Hepatocyte (in vitro differentiated cells): ENCODE results near the gene GRHL1. TPM values are rescaled to one million over a fixed set of nuclear protein-coding genes. Genes with fewer than 3 reads are reported as not detected.

ENCODE experiments used
- DNase-seq: peaks from one replicate; pipeline ENCODE4 v3.0.0-alpha.2; 2016; ENCODE audit warnings: low spot score
- H2AFZ ChIP-seq: fragments of 200-600 bp; sonication (generic); 2 replicates; pipeline ENCODE4 v1.6.0; 2016; ENCODE audit warnings: antibody characterized with exemption, mild to moderate bottlenecking
- H3K27ac ChIP-seq: fragments of 200-600 bp; sonication (generic); 2 replicates; pipeline ENCODE4 v1.5.1; 2016; ENCODE audit warnings: mild to moderate bottlenecking
- H3K27me3 ChIP-seq: fragments of 200-600 bp; sonication (generic); 2 replicates; pipeline ENCODE4 v1.6.1; 2016
- H3K36me3 ChIP-seq: fragments of 200-600 bp; sonication (generic); replicated peaks from 2 replicates; pipeline ENCODE4 v1.5.1; 2016; ENCODE audit warnings: low read depth; ENCODE audit not compliant: insufficient read depth
- H3K4me1 ChIP-seq: fragments of 200-600 bp; sonication (generic); 2 replicates; pipeline ENCODE4 v1.5.1; 2016; ENCODE audit warnings: mild to moderate bottlenecking, moderate library complexity; ENCODE audit not compliant: insufficient read depth
- H3K4me2 ChIP-seq: fragments of 200-600 bp; sonication (generic); 2 replicates; pipeline ENCODE4 v1.6.0; 2016
- H3K4me3 ChIP-seq: fragments of 200-600 bp; sonication (generic); 2 replicates; pipeline ENCODE4 v1.5.1; 2016; ENCODE audit warnings: mild to moderate bottlenecking
- H3K79me2 ChIP-seq: fragments of 200-600 bp; sonication (generic); 2 replicates; pipeline ENCODE4 v1.6.0; 2017; ENCODE audit warnings: mild to moderate bottlenecking
- H3K9me2 ChIP-seq: fragments of 200-600 bp; sonication (generic); replicated peaks from 2 replicates; pipeline ENCODE4 v1.6.0; 2017; ENCODE audit warnings: mild to moderate bottlenecking; ENCODE audit not compliant: insufficient read depth
- H3K9me3 ChIP-seq: fragments of 200-600 bp; sonication (generic); 2 replicates; pipeline ENCODE4 v1.5.1; 2016; ENCODE audit warnings: low read depth, mild to moderate bottlenecking
- H4K20me1 ChIP-seq: fragments of 200-600 bp; sonication (generic); 2 replicates; pipeline ENCODE4 v1.6.0; 2016; ENCODE audit warnings: mild to moderate bottlenecking; ENCODE audit not compliant: insufficient read depth, poor library complexity, severe bottlenecking
- EZH2 ChIP-seq: fragments of 200-600 bp; sonication (generic); IDR thresholded peaks from 2 replicates; pipeline ENCODE4 v1.6.1; 2016; ENCODE audit warnings: antibody characterized with exemption, mild to moderate bottlenecking, borderline replicate concordance
- EZH2phosphoT487 ChIP-seq: fragments of 200-600 bp; sonication (generic); IDR thresholded peaks from one replicate; pipeline ENCODE4 v1.6.1; 2018; ENCODE audit warnings: antibody characterized with exemption, mild to moderate bottlenecking, low read depth, moderate library complexity; ENCODE audit not compliant: unreplicated experiment, severe bottlenecking
- WGBS: methylation state at CpG from one replicate; pipeline ENCODE4 v1.1.6; 2016; ENCODE audit warnings: low lambda C conversion rate; ENCODE audit errors: missing lambda C conversion rate; 5-methylcytosine and 5-hydroxymethylcytosine counted together
- polyA plus RNA-seq: library from polyadenylated mRNA; unstranded; fragments of >200 nt; fragmentation: Nextera tagmentation; extraction: Ambion mirVana; gene quantifications from 2 replicates; pipeline ENCODE4 v1.2.1, GENCODE V29; 2016
- total RNA-seq: library from RNA; depleted of rRNA; stranded (reverse); fragments of >200 nt; gene quantifications from 2 replicates; pipeline ENCODE4 v1.2.3, GENCODE V29; 2014
- TF ChIP-seq, protein P1 (sequence below): fragments of 200-600 bp; sonication (generic); IDR thresholded peaks from 2 replicates; pipeline ENCODE4 v1.5.1; 2016; ENCODE audit warnings: antibody characterized with exemption, mild to moderate bottlenecking; ENCODE audit not compliant: poor library complexity

GRHL1 gene
- total and polyA plus RNA-seq, 2 experiments from 2014 or later: 4.0 to 10.9 TPM

DNA sequence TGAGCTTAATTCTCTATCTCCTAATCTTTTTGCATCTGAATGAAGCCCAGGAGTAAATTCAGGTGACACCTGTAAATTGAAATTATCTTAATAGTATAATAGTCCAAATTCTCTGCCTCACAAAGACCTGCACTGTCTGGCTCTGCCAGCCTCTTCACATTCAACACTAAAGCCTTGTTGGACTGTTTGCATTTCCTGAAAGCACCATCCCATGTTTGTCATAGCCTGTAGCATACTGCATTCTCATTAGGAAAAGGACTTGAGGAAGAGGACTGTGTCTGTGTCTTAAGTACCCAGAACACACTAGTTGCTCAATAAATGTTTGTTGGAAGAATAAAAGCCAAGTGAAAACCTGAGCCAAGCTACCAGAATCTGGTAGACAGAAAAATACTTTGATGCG is 42.9 kb upstream of the GRHL1 start:
- Histone ChIP-seq H3K27me3 (no peaks in the 10 kb centered on the region), H3K4me3 (no peak overlapping the region), H3K27ac (no peak overlapping the region), H2AFZ (no peak overlapping the region), H3K9me2 (no peaks in the 10 kb centered on the region), H3K36me3 (no peaks in the 10 kb centered on the region), H3K9me3 (no peaks in the 10 kb centered on the region), H4K20me1 (no peaks in the 10 kb centered on the region), H3K4me2 (no peak overlapping the region), H3K79me2 (no peaks in the 10 kb centered on the region), H3K4me1 (no peaks in the 10 kb centered on the region)
- DNase-seq: no peak
- 97% methylated on average over 1 of the region's 1 CpG for WGBS
- TF ChIP-seq EZH2: no peak
- TF ChIP-seq EZH2phosphoT487: no peak
- TF ChIP-seq, protein P1, sequence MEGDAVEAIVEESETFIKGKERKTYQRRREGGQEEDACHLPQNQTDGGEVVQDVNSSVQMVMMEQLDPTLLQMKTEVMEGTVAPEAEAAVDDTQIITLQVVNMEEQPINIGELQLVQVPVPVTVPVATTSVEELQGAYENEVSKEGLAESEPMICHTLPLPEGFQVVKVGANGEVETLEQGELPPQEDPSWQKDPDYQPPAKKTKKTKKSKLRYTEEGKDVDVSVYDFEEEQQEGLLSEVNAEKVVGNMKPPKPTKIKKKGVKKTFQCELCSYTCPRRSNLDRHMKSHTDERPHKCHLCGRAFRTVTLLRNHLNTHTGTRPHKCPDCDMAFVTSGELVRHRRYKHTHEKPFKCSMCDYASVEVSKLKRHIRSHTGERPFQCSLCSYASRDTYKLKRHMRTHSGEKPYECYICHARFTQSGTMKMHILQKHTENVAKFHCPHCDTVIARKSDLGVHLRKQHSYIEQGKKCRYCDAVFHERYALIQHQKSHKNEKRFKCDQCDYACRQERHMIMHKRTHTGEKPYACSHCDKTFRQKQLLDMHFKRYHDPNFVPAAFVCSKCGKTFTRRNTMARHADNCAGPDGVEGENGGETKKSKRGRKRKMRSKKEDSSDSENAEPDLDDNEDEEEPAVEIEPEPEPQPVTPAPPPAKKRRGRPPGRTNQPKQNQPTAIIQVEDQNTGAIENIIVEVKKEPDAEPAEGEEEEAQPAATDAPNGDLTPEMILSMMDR: no peak

DNA sequence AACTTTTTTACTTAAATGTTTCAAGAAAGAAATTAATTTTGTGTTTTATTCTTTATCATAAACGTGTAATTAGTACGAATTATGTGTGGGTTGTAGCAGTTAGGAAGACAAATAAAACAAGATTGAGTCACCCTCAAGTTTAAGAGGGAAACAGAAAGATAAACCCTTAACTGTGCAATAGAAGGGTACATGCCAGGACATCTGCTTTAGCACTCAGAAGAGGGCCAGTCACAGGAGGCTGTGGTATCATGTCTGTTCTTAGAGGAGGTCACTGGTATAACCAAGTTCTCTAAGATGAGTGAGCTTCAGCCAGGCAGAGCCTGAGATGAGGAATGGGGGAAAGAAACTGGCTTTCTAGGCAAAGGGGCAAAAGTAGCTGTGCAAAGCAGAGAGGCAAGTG is 42.4 kb upstream of the GRHL1 start:
- H3K27me3 ChIP-seq: no peaks in the 10 kb centered on the region
- no peaks in the 10 kb centered on the region for H3K9me2 ChIP-seq
- no peak overlapping the region for H2AFZ ChIP-seq
- no peak overlapping the region for H3K4me3 ChIP-seq
- TF ChIP-seq, protein P1: no peak
- TF ChIP-seq EZH2: no peak
- TF ChIP-seq EZH2phosphoT487: no peak
- no peaks in the 10 kb centered on the region for H3K4me1 ChIP-seq
- H3K27ac ChIP-seq: no peak overlapping the region
- H3K79me2 ChIP-seq: no peaks in the 10 kb centered on the region
- H4K20me1 ChIP-seq: no peaks in the 10 kb centered on the region
- no peaks in the 10 kb centered on the region for H3K36me3 ChIP-seq
- 84% methylated on average over 2 of the region's 2 CpGs for WGBS
- DNase-seq: no peak
- no peaks in the 10 kb centered on the region for H3K9me3 ChIP-seq
- H3K4me2 ChIP-seq: no peak overlapping the region

DNA sequence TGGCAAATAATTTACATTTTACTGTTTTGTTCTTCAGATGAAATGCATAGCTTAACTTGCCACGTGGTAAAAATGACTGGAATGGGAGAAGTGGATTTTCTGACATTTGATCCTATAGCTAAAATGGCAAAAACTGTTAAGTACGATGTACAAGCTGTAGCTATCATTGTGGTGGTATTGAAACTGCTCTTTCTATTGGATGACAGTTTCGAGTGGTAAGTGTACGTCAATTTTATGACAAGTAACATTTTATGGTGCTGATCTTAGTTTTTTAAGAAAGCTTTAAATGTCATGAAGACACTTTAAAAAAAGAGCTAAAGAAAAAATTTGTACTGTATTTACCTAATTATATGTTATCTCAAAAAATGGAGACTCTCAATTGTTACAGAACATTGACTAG is 40.8 kb upstream of the GRHL1 start:
- Histone ChIP-seq H3K9me3 (no peaks in the 10 kb centered on the region), H2AFZ (no peak overlapping the region), H3K36me3 (no peaks in the 10 kb centered on the region), H3K79me2 (no peaks in the 10 kb centered on the region), H3K27me3 (no peaks in the 10 kb centered on the region), H3K4me3 (no peak overlapping the region), H3K27ac (no peak overlapping the region), H3K4me2 (no peak overlapping the region), H3K9me2 (no peaks in the 10 kb centered on the region), H3K4me1 (no peaks in the 10 kb centered on the region), H4K20me1 (no peaks in the 10 kb centered on the region)
- 85% methylated on average over 4 of the region's 4 CpGs for WGBS
- no peak for TF ChIP-seq EZH2phosphoT487
- TF ChIP-seq, protein P1: no peak
- no peak for TF ChIP-seq EZH2
- no peak for DNase-seq

DNA sequence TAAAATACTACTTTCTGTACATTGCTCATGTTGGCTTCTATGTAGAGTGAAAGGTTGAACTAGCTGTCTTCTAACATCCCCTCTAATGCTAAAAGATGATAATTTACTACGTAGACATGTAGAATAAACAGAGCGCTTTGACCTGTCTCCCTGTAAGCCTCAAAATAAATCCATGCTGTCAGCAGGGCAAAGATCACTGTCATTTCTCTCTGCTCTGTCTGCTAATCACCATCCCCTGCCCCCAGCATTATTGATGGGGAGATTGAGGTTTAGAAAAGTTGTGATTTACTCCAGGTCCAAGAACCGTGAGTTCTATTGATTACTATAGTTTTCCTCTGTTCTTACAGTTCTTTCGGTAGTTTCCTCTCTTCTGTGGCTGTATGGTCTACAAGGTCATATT is 39.0 kb upstream of the GRHL1 start:
- Histone ChIP-seq H3K4me1 (no peaks in the 10 kb centered on the region), H3K9me2 (no peaks in the 10 kb centered on the region), H3K27ac (no peak overlapping the region), H3K4me2 (no peak overlapping the region), H3K79me2 (no peaks in the 10 kb centered on the region), H3K4me3 (no peak overlapping the region), H3K9me3 (no peaks in the 10 kb centered on the region), H2AFZ (no peak overlapping the region), H3K36me3 (no peaks in the 10 kb centered on the region), H4K20me1 (no peaks in the 10 kb centered on the region), H3K27me3 (no peaks in the 10 kb centered on the region)
- no peak for TF ChIP-seq EZH2
- TF ChIP-seq, protein P1: no peak
- TF ChIP-seq EZH2phosphoT487: no peak
- no peak for DNase-seq
- 63% methylated on average over 4 of the region's 4 CpGs for WGBS
